ENCODE measurements around the gene LUZP1.

DNA sequence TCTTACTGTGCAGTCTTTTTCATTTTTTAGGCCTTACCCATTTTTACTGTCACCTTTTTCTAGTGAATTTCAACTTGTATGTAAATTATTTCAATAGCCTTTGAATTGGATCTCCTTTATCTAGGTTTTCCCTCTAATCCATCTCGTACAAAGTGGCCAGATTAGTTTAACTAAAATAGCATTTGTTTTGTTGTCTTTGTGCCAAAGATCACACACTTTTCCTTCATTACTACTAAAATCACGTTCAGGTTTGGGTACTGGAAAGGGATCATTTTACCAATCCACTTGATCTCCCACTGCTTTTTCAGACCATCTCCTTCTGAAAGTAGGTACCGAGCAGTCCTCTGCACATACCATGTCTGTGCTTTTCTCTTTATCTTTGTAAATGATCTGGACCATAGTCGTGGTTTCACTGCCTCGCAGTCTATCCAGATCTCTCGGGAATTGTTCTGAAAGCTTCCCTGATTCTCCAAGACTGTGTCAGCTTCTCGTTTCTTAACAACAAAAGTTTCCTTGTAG is 129.3 kb downstream of the LUZP1 start:
- TF ChIP-seq POLR2A (IDR thresholded peaks at IDR 0.05; ENCODE audit: low read depth, low read length) (no peak), TAF1 (IDR thresholded peaks at IDR 0.05; ENCODE audit: borderline replicate concordance, low read depth, low read length) (no peak), POLR2AphosphoS5 (IDR thresholded peaks at IDR 0.05; ENCODE audit: low read depth, low read length) (no peak)

Measured in GM12892 (cell line).